ENCODE results near the gene PTPRM.

Gene PTPRM

GRCh38 chr18:7600036-7600435 is 32.9 kb downstream of the PTPRM start:
- no peak for ATAC-seq

GRCh38 chr18:7600528-7601245 is 33.6 kb downstream of the PTPRM start:
- no peak for ATAC-seq
- TF ChIP-seq SNAI2 (CRISPR knock-in tag; IDR thresholded peaks at IDR 0.05): no peak
- TF ChIP-seq ZFP30 (CRISPR knock-in tag; IDR thresholded peaks at IDR 0.05): no peak
- no peak for TF ChIP-seq CREB5 (CRISPR knock-in tag; IDR thresholded peaks at IDR 0.05; ENCODE audit: low read depth)
- TF ChIP-seq ZC3H10 (CRISPR knock-in tag; IDR thresholded peaks at IDR 0.05): no peak
- TF ChIP-seq ZNF70 (CRISPR knock-in tag; IDR thresholded peaks at IDR 0.05): no peak

More at GRCh38 chr18:7600036-7600435, 32.9 kb downstream of the PTPRM start:
- no peak for TF ChIP-seq SNAI2 (CRISPR knock-in tag; IDR thresholded peaks at IDR 0.05)
- TF ChIP-seq CSRNP3 (CRISPR knock-in tag; IDR thresholded peaks at IDR 0.05): no peak
- TF ChIP-seq CREB5 (CRISPR knock-in tag; IDR thresholded peaks at IDR 0.05; ENCODE audit: low read depth): no peak
- TF ChIP-seq OSR1 (CRISPR knock-in tag; IDR thresholded peaks at IDR 0.05): no peak

- ATAC-seq: no peak
Observed at GRCh38 chr18:7601246-7601615, 34.1 kb downstream of the PTPRM start.

More at GRCh38 chr18:7601246-7601615, 34.1 kb downstream of the PTPRM start:
- TF ChIP-seq RARB (CRISPR knock-in tag; IDR thresholded peaks at IDR 0.05) (no peak), ZNF70 (CRISPR knock-in tag; IDR thresholded peaks at IDR 0.05) (no peak), ZC3H10 (CRISPR knock-in tag; IDR thresholded peaks at IDR 0.05) (no peak), ZFP30 (CRISPR knock-in tag; IDR thresholded peaks at IDR 0.05) (no peak), BACH2 (CRISPR knock-in tag; IDR thresholded peaks at IDR 0.05; ENCODE audit: borderline replicate concordance) (no peak), PATZ1 (CRISPR knock-in tag; IDR thresholded peaks at IDR 0.05; ENCODE audit: borderline replicate concordance) (no peak), GLIS3 (CRISPR knock-in tag; IDR thresholded peaks at IDR 0.05) (no peak), POU6F1 (CRISPR knock-in tag; IDR thresholded peaks at IDR 0.05; ENCODE audit: borderline replicate concordance, low read depth) (no peak), TCF4 (CRISPR knock-in tag; IDR thresholded peaks at IDR 0.05; ENCODE audit: borderline replicate concordance) (no peak), CSRNP3 (CRISPR knock-in tag; IDR thresholded peaks at IDR 0.05) (no peak), ZNF565 (CRISPR knock-in tag; conservative IDR thresholded peaks at IDR 0.05; ENCODE audit: low read depth) (no peak), ESRRG (CRISPR knock-in tag; IDR thresholded peaks at IDR 0.05) (no peak), SNAI2 (CRISPR knock-in tag; IDR thresholded peaks at IDR 0.05) (no peak)

Data from SK-N-SH treated with all-trans-retinoic acid at 6 μM for 48 hours (cell line).